Muscle of arm (tissue), 14 donors: ENCODE results near the gene PGM2. TPM values are rescaled to one million over a fixed set of nuclear protein-coding genes. Genes with fewer than 3 reads are reported as not detected.
"Not testable (repeated sequence)": the region's sequence is repeated elsewhere in the genome, so short reads cannot be mapped to it uniquely, and the experiment has no call there.

Experiments used
- DNase-seq: peaks from one replicate; pipeline ENCODE4 v3.0.0-alpha.2; 2013
- long read RNA-seq, 11 donors: transcript quantifications; one replicate each; lab custom pipeline, GENCODE V29; 2026
- polyA plus RNA-seq, 12 donors: library from polyadenylated mRNA; unstranded; fragments of 120-200 nt; gene quantifications; one replicate each; pipeline ENCODE4 v1.2.1, GENCODE V29; 2013; ENCODE audit not compliant: insufficient read length in 12 of 12

PGM2 gene
- 10 to 100 TPM in 8 of 12 donors, 1 to 10 TPM in 3, not detected in 1; 9.4 to 34.8 (median 12.8) TPM for polyA plus RNA-seq
- long read RNA-seq, donor 1, partial matches to known transcripts: 0 of 4 reads
- long read RNA-seq, donor 1, other reads (novel, unspliced or antisense): 0 of 4 reads
- long read RNA-seq, donor 2, transcript PGM2-201 (14 exons, 3,264 nt): major isoform, 5 of 5 reads
- long read RNA-seq, donor 2, partial matches to known transcripts: 0 of 5 reads
- long read RNA-seq, donor 2, other reads (novel, unspliced or antisense): 0 of 5 reads
- long read RNA-seq, donor 3, partial matches to known transcripts: 0 of 2 reads
- long read RNA-seq, donor 3, other reads (novel, unspliced or antisense): 0 of 2 reads
- long read RNA-seq, donor 4: 0 reads
- long read RNA-seq, donor 5, partial matches to known transcripts: 0 of 4 reads
- long read RNA-seq, donor 5, other reads (novel, unspliced or antisense): 0 of 4 reads
- long read RNA-seq, donor 6, partial matches to known transcripts: 0 of 1 reads
- long read RNA-seq, donor 6, other reads (novel, unspliced or antisense): 0 of 1 reads
- long read RNA-seq, donor 7, partial matches to known transcripts: 0 of 1 reads
- long read RNA-seq, donor 7, other reads (novel, unspliced or antisense): 0 of 1 reads
- long read RNA-seq, donor 8, partial matches to known transcripts: 0 of 2 reads
- long read RNA-seq, donor 8, other reads (novel, unspliced or antisense): 0 of 2 reads
- long read RNA-seq, donor 9: 0 reads
- long read RNA-seq, donor 10, partial matches to known transcripts: 0 of 2 reads
- long read RNA-seq, donor 10, other reads (novel, unspliced or antisense): 0 of 2 reads
- long read RNA-seq, donor 11, transcript PGM2-201 (14 exons, 3,264 nt): major isoform, 7 of 7 reads
- long read RNA-seq, donor 11, partial matches to known transcripts: 0 of 7 reads
- long read RNA-seq, donor 11, other reads (novel, unspliced or antisense): 0 of 7 reads

DNA sequence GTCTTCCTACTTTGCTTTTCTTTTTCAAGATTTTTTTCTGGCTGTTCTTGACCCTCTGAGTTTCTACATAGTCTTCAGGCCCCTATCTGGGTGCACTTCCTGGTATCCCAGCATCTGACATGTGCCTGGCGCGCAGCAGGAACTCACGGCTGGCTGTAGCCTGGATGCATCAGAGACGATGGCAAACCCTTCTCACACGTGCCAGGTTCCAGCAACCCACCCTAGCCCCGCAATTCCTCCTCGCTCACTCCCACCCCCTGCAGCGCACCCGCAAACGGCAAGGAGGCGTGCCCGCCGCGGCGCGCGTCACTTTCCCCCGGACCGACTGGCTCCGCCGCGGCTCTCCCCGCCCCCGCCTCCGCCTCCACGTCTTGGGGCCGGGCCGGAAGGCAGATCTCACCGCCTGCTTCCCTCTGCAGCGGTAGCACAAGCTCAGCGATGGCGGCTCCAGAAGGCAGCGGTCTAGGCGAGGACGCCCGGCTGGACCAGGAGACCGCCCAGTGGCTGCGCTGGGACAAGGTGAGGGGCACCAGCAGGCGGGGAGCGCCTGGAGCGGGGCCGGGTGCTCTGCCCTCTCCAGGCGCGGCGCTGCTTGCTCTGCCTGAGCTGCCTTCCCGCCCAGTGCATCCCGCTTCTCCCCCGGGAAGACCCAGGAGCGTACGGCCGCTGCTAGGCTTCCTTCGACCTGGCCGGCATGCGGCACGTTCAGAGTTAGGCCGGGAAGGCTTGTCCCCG, at the start of gene PGM2:
TSS of gene PGM2 (plus strand) at position 392 of the 735 bp plus-strand sequence. CDS start at position 439, 47 bp downstream.
- peak; percentile 87 for DNase-seq

- no peak for DNase-seq
Measured at GRCh38 chr4:37779896-37780295, 46.6 kb upstream of the PGM2 start.

DNA sequence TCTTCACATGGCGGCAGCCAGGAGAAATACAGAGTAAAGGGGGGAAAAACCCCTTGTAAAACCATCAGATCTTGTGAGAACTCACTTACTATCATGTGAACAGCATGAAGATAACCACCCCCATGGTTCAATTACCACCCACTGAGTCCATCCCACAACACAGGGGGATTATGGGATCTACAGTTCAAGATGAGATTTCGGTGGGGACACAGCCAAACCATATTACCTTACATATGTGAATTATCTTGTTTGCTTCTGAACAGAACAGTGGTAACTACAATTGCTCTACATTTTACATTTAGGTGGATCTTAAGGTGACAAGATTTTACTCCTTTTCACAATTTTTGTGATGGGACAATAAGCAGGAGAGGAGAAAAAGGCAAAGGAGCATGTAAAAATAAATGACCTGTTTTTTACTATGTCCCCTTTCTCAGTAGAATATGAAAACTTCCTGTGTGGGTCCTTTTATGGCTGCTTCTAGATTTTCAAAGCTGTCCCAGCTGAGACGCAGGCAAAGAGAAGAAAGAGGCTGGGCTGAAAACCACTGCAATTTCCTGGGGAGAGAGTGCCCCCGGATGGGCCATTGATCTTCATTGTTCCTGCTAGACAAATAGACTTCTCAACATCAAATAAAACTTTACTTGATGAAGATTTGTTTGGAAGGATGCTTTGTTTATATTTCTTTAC, 45.9 kb upstream of the PGM2 start:
- DNase-seq: no peak

- DNase-seq: no peak
Measured at GRCh38 chr4:37781131-37781455, 45.4 kb upstream of the PGM2 start.

DNA sequence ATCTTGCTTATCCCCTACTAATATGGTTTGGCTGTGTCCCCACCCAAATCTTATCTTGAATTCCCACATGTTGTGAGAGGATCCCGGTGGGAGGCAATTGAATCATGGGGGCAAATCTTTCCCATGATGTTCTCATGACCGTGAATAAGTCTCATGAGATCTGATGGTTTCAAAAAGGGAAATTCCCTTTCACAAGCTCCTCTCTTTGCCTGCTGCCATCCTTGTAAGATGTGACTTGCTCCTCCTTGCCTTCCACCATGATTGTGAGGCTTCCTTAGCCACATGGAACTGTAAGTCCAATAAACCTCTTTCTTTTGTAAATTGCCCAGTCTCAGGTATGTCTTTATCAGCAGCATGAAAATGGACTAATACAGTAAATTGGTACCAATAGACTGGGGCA, 40.2 kb upstream of the PGM2 start:
- DNase-seq: not testable (repeated sequence)

GRCh38 chr4:37787883-37788460, 38.5 kb upstream of the PGM2 start:
- DNase-seq: not testable (repeated sequence)

DNA sequence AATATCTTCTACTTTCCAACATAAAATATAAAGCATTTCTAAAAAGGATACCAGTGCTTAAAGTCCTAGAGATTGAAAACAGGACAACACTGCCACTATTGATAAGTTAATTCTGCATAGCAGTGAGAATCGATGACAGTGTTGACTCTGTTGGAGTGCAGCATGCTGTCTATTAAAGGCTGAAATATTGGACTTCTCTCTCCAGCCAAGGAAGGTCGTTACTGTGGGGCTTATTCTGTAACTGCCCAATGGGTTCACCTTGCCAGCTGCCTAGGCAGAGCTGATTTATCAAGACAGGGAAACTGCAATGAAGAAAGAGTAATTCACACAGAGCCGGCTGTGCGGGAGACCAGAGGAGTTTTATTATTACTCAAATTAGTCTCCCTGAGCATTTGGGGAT, 37.7 kb upstream of the PGM2 start:
- no peak for DNase-seq

- no peak for DNase-seq
Measured at GRCh38 chr4:37792241-37792640, 34.2 kb upstream of the PGM2 start.

DNA sequence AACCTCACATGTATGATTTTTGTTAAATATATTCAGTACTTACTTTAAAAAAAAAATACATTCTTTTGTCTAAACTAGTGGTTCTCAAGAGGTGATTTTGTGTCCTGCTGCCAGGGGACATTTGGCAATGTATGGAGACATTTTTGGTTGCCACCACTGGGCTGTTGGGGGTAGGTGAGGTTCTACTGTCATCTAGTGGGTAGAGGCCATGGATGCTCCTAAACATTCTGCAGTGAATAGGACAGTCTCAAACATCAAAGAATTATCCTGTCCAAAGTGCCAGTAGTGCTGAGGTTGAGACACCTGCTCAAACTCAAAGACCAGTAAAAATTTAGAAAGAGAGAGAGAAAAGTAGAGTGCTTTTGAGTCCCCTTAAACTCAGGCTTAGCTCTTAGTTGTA, 32.9 kb upstream of the PGM2 start:
- no peak for DNase-seq

DNA sequence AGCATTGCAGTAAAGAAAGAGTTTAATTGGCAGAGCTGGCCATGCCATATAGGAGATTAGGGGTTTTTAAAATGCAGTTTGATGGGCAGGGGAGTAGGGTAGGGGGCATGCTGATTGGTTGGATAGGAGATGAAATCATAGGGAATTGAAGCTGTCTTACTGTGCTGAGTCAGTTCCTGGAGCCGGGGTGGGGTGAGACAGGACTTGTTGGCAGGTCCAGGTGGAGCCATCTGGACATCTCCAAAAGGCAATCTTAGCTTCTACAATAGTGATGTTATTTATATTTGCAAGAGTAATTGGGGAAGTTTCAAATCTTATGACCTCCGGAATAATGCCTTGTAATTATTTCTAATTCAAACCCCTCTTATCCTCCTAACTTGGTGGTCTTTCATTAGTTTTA, 32.4 kb upstream of the PGM2 start:
- DNase-seq: no peak

DNA sequence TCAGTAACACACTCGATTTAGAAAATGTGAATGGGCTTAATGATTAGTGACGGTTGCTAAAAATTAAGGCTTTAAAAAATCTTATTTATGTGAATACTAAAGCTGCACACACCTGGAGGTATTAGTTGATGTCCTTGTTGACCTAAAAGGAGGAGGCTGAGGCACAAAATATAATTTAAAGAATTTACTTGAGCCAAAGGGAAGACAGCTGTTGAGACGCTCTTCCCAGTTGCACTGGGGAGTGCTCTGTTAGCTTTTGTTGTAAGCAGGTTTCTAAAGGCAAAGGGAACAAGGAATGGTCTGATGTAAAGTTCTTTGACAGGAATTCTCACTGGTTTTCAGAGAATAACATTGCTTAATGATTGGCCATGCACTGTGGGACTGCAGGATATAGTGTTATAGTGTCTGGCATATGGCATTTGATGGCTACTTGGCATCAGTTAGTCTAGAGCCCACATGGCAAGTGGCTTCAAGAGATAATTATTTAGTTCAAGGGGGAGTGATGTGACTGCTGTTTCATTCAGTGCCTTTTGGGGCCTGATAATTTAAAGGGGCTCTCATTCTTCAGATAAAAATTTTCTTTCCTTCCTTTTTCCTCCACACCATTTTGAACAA, 30.8 kb upstream of the PGM2 start:
- no peak for DNase-seq

GRCh38 chr4:37797374-37797773, 29.1 kb upstream of the PGM2 start:
- no peak for DNase-seq

GRCh38 chr4:37797923-37798322, 28.6 kb upstream of the PGM2 start:
- no peak for DNase-seq

DNA sequence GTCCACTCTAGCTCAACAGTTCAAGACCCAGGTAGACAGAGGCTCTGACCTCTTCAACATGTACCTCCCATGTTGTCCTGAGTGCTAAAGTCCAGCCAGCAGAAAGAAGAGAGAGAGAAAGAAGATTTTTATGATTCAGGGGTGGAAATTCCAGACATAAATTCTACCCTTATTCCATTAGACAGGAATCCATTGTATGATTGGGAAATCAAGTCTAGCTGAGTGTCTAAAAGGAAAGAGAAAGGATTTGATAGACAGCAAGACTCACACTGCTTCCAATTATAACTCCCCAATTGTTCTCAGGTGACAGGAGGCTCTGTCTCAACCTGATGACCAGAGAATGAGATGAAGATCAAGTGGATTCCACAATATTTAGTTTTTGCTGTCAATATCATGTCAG, 27.9 kb upstream of the PGM2 start:
- DNase-seq: no peak

DNA sequence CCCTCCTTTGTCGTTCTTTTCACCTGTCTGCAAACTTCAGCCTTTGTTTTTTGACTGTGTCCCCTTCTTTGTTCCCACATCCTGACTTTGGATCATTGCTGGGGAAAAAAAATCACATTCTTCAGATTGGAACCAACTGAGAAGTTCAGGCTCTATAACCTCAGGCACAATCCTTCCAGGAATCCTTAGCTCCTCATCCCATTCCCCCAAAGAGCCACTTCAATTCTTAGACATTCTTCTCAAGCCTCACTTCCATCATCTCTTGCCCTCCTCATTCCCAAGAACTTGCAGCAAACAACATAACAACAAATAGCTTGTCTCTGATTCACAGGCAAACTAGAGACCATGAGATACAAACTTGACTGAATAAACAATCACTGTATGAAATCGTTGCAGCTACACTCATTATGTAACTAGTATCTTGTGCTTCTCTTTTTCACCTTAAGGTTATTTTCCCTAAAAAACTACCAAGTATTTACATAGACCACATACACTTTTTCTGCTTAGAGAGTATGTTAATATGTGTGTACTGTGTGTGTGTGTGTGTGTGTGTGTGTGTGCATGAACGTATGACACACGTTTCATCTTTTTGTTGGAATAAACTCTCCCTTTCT, 26.4 kb upstream of the PGM2 start:
- no peak for DNase-seq

- DNase-seq: no peak
Measured at GRCh38 chr4:37802068-37802666, 24.3 kb upstream of the PGM2 start.

- DNase-seq: no peak
Measured at GRCh38 chr4:37803348-37803973, 23.0 kb upstream of the PGM2 start.

DNA sequence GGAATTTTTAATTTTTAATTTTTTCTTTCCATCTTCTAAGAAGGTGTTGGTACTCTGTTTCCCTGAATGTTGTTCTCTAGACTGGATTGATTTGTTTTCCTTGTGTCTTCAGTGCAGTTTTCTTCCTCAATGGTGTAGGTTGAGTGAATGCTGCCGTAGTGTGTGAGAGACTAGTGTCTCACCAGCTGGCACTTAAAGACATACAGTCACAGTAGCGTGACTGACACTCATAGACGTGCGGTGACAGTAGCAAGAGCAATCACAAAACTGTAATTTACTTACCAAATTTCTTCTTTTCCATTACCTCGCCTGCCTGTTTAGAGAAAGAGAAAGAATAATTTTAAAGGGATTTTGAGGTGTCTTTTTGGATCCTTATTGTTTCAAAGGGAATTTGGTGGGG, 21.4 kb upstream of the PGM2 start:
- DNase-seq: no peak

GRCh38 chr4:37812713-37813112, 13.8 kb upstream of the PGM2 start:
- no peak for DNase-seq
